Astrocyte (in vitro differentiated cells and primary cell): ENCODE measurements around the gene FOXA1. TPM values are rescaled to one million over a fixed set of nuclear protein-coding genes. Genes with fewer than 3 reads are reported as not detected.
A peak's percentile ranks its signal among the peaks of the same experiment; 100 is the strongest.

Experiments
- DNase-seq: peaks from one replicate; pipeline ENCODE4 v3.0.0-alpha.2; 2010; ENCODE audit warnings: low read depth
- FAIRE-seq: peaks from 2 replicates; lab custom pipeline; 2011; peaks lifted over from hg19 to GRCh38; lab: Jason Lieb, UNC
- H2AFZ ChIP-seq: 2 replicates; pipeline ENCODE4 v1.6.0; 2012; ENCODE audit warnings: low read depth, low read length, inconsistent platforms
- H3K27ac ChIP-seq: 2 replicates; pipeline ENCODE4 v1.5.1; 2011; ENCODE audit warnings: low read depth, low read length, inconsistent platforms
- H3K27me3 ChIP-seq: 2 replicates; pipeline ENCODE4 v1.6.0; 2011; ENCODE audit warnings: low read length, inconsistent platforms; ENCODE audit not compliant: insufficient read depth
- H3K36me3 ChIP-seq: 2 replicates; pipeline ENCODE4 v1.5.1; 2011; ENCODE audit warnings: low read length, inconsistent platforms; ENCODE audit not compliant: insufficient read depth
- H3K4me1 ChIP-seq: 2 replicates; pipeline ENCODE4 v1.5.1; 2011; ENCODE audit warnings: low read length, inconsistent platforms; ENCODE audit not compliant: insufficient read depth
- H3K4me2 ChIP-seq: 2 replicates; pipeline ENCODE4 v1.6.0; 2012; ENCODE audit warnings: low read length, inconsistent platforms
- H3K4me3 ChIP-seq: 2 replicates; pipeline ENCODE4 v1.5.1; 2011; ENCODE audit warnings: low read depth, mild to moderate bottlenecking, low read length, inconsistent platforms; ENCODE audit not compliant: insufficient read depth
- H3K79me2 ChIP-seq: 2 replicates; pipeline ENCODE4 v1.6.0; 2012; ENCODE audit warnings: mild to moderate bottlenecking, low read length, inconsistent platforms; ENCODE audit not compliant: insufficient read depth
- H3K9ac ChIP-seq: 2 replicates; pipeline ENCODE4 v1.6.0; 2012; ENCODE audit warnings: mild to moderate bottlenecking, low read length, inconsistent platforms
- H3K9me3 ChIP-seq: 2 replicates; pipeline ENCODE4 v1.5.1; 2012; ENCODE audit warnings: low read depth, mild to moderate bottlenecking, low read length, inconsistent platforms; ENCODE audit not compliant: insufficient read depth
- H4K20me1 ChIP-seq: 2 replicates; pipeline ENCODE4 v1.6.0; 2012; ENCODE audit warnings: low read length, inconsistent platforms; ENCODE audit not compliant: insufficient read depth
- H3K27ac Mint-ChIP-seq: one replicate; pipeline ENCODE4 v1.8.0; 2021; ENCODE audit warnings: mild to moderate bottlenecking, mixed read lengths; ENCODE audit not compliant: unreplicated experiment
- H3K27me3 Mint-ChIP-seq: one replicate; pipeline ENCODE4 v1.8.0; 2021; ENCODE audit warnings: low read depth, mixed read lengths; ENCODE audit not compliant: unreplicated experiment
- H3K36me3 Mint-ChIP-seq: one replicate; pipeline ENCODE4 v1.8.0; 2021; ENCODE audit warnings: low read depth, mixed read lengths; ENCODE audit not compliant: unreplicated experiment
- H3K4me1 Mint-ChIP-seq: one replicate; pipeline ENCODE4 v1.8.0; 2021; ENCODE audit warnings: low read depth, mixed read lengths; ENCODE audit not compliant: unreplicated experiment
- H3K4me3 Mint-ChIP-seq: one replicate; pipeline ENCODE4 v1.8.0; 2021; ENCODE audit warnings: mild to moderate bottlenecking, moderate library complexity, mixed read lengths; ENCODE audit not compliant: unreplicated experiment
- H3K9me3 Mint-ChIP-seq: one replicate; pipeline ENCODE4 v1.8.0; 2021; ENCODE audit warnings: mild to moderate bottlenecking, mixed read lengths; ENCODE audit not compliant: unreplicated experiment
- EZH2 ChIP-seq: IDR thresholded peaks from 2 replicates; pipeline ENCODE4 v1.6.1; 2012; ENCODE audit warnings: mild to moderate bottlenecking, low read length, inconsistent platforms; ENCODE audit not compliant: insufficient read depth
- total RNA-seq: library from RNA; stranded (reverse); gene quantifications from 2 replicates; pipeline ENCODE4 v1.2.1, GENCODE V29; 2021
- TF ChIP-seq, protein P1 (sequence below): IDR thresholded peaks from 2 replicates; pipeline ENCODE4 v1.5.1; 2011; ENCODE audit warnings: low read depth, mild to moderate bottlenecking, inconsistent platforms, low read length, moderate library complexity; ENCODE audit not compliant: insufficient read depth

Gene FOXA1
- total RNA-seq, 1 donor from 2014 or later: 0.11 TPM

DNA sequence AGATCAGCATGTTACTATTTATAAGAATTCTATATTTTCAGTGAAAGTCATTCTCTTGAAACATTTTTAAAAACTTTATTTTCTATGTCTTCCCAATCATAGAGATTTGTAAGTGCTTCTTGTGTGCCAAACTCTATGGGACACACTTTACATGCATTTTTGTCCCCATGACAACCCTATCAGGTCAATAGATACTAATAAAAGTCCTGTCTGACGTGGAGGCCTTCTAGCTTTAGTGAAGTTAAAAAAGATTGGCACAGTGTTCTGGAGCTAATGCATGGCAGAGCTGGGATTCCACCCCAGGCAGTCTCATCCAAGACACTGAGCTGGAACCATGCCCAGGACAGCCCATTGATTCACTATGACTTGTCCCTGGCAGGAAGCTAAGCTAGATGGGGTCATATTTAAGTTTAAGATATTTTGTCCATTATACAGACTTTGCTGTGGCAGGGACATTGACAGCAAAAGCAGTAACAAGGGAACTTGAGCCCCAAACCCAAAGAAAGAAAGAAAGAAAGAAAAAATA lies 28.4 kb upstream of the FOXA1 start:
- Mint-ChIP-seq H3K36me3 (no peaks in the 10 kb centered on the region), H3K27me3 (peaks cover 36% of the 10 kb centered on the region), H3K27ac (no peak overlapping the region), H3K9me3 (no peaks in the 10 kb centered on the region), H3K4me1 (no peaks in the 10 kb centered on the region), H3K4me3 (no peak overlapping the region)
- Histone ChIP-seq H3K27me3 (no peaks in the 10 kb centered on the region), H3K79me2 (no peaks in the 10 kb centered on the region), H3K4me1 (peaks cover 8% of the 10 kb centered on the region), H4K20me1 (no peaks in the 10 kb centered on the region), H3K9ac (no peak overlapping the region), H3K27ac (peak overlapping the region; percentile 27), H3K36me3 (no peaks in the 10 kb centered on the region), H2AFZ (no peak overlapping the region), H3K4me2 (peak overlapping the region; percentile 86), H3K4me3 (no peak overlapping the region), H3K9me3 (no peaks in the 10 kb centered on the region)
- TF ChIP-seq, protein P1, sequence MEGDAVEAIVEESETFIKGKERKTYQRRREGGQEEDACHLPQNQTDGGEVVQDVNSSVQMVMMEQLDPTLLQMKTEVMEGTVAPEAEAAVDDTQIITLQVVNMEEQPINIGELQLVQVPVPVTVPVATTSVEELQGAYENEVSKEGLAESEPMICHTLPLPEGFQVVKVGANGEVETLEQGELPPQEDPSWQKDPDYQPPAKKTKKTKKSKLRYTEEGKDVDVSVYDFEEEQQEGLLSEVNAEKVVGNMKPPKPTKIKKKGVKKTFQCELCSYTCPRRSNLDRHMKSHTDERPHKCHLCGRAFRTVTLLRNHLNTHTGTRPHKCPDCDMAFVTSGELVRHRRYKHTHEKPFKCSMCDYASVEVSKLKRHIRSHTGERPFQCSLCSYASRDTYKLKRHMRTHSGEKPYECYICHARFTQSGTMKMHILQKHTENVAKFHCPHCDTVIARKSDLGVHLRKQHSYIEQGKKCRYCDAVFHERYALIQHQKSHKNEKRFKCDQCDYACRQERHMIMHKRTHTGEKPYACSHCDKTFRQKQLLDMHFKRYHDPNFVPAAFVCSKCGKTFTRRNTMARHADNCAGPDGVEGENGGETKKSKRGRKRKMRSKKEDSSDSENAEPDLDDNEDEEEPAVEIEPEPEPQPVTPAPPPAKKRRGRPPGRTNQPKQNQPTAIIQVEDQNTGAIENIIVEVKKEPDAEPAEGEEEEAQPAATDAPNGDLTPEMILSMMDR: no peak
- no peak for TF ChIP-seq EZH2
- DNase-seq (peak; percentile 44), FAIRE-seq (no peak)

- peaks cover 8% of the 10 kb centered on the region for H3K4me1 ChIP-seq
- peak overlapping the region; percentile 49 for H3K4me3 ChIP-seq
- TF ChIP-seq, protein P1: no peak
- no peak for TF ChIP-seq EZH2
- peak overlapping the region; percentile 34 for H3K27ac ChIP-seq
- peak overlapping the region; percentile 93 for H2AFZ ChIP-seq
- H3K9me3 ChIP-seq: no peaks in the 10 kb centered on the region
- FAIRE-seq: no peak
- no peaks in the 10 kb centered on the region for H3K36me3 ChIP-seq
- no peaks in the 10 kb centered on the region for H3K27me3 ChIP-seq
- DNase-seq: peak; percentile 44
- no peaks in the 10 kb centered on the region for H3K36me3 Mint-ChIP-seq
- peak overlapping the region; percentile 47 for H3K9ac ChIP-seq
- H3K4me3 Mint-ChIP-seq: peak overlapping the region; percentile 62
- H3K4me1 Mint-ChIP-seq: no peaks in the 10 kb centered on the region
- H4K20me1 ChIP-seq: no peaks in the 10 kb centered on the region
- H3K27ac Mint-ChIP-seq: no peak overlapping the region
- H3K79me2 ChIP-seq: no peaks in the 10 kb centered on the region
- H3K9me3 Mint-ChIP-seq: peaks cover 3% of the 10 kb centered on the region
- peaks cover 36% of the 10 kb centered on the region for H3K27me3 Mint-ChIP-seq
- H3K4me2 ChIP-seq: peak overlapping the region; percentile 86
Observed at GRCh38 chr14:37622231-37622923, 27.3 kb upstream of the FOXA1 start.

DNA sequence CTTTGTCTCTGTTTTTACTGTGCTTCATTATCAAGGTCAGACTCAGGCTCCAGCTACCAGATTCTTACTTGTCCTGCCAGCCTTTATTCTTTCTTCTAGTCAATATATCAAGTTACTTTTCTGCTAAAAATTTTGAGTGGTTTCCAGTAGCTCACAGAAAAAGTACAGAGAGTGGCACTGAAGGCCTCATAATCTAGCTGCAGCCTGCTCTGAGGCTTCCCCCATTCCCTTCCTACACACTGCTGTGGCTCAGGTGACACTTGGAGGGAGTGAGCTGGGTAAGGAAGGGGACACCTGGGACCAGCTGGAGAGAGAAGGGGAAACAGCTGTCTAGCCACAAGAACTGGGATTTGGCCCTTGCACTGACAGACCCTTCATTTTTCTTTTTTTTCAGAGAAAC lies 25.8 kb upstream of the FOXA1 start:
- Histone ChIP-seq H3K27ac (no peak overlapping the region), H2AFZ (no peak overlapping the region), H3K4me3 (no peak overlapping the region), H3K9me3 (no peaks in the 10 kb centered on the region), H3K27me3 (no peaks in the 10 kb centered on the region), H3K36me3 (no peaks in the 10 kb centered on the region), H3K79me2 (no peaks in the 10 kb centered on the region), H3K4me1 (peaks cover 8% of the 10 kb centered on the region), H3K9ac (no peak overlapping the region), H3K4me2 (no peak overlapping the region), H4K20me1 (no peaks in the 10 kb centered on the region)
- DNase-seq (no peak), FAIRE-seq (no peak)
- Mint-ChIP-seq H3K4me1 (no peaks in the 10 kb centered on the region), H3K4me3 (no peak overlapping the region), H3K27me3 (peaks cover 36% of the 10 kb centered on the region), H3K36me3 (no peaks in the 10 kb centered on the region), H3K27ac (no peak overlapping the region), H3K9me3 (peaks cover 7% of the 10 kb centered on the region)
- TF ChIP-seq EZH2: no peak
- TF ChIP-seq, protein P1: no peak
